ENCODE data around the gene QRICH2.
"Not testable (repeated sequence)": the region's sequence is repeated elsewhere in the genome, so short reads cannot be mapped to it uniquely, and the experiment has no call there.

Gene QRICH2

DNA sequence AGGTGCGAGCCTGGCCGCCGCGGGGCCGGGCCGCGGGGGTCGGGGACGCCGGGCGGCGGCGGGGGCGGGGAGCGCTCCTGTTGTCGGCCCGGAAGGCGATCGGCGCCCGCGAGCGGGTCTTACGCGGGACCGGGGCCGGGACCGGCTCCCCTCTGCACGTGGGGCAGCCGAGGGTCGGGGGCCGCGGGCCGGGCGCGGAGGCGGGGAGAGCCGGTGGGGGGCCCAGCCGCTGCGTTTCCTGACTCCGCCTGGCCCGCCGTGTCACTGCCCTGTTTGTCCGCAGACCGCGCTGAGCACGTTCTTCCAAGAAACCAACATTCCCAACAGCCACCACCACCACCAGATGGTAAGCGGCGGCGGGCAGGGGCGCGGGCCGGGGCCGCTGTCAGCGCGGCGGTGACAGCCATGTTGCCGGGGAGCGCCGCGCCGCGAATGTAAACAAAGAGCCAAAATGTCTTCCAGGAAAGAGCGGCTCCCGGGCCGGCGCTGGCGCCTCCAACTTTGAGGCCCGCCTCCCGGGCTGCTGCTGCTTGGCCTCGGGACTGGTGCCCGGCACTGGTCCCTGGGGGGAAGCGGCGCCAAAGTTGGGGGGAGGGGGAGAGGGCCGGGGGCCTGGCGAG lies 42.3 kb downstream of the QRICH2 start:
- peak; percentile 46 for DNase-seq

DNA sequence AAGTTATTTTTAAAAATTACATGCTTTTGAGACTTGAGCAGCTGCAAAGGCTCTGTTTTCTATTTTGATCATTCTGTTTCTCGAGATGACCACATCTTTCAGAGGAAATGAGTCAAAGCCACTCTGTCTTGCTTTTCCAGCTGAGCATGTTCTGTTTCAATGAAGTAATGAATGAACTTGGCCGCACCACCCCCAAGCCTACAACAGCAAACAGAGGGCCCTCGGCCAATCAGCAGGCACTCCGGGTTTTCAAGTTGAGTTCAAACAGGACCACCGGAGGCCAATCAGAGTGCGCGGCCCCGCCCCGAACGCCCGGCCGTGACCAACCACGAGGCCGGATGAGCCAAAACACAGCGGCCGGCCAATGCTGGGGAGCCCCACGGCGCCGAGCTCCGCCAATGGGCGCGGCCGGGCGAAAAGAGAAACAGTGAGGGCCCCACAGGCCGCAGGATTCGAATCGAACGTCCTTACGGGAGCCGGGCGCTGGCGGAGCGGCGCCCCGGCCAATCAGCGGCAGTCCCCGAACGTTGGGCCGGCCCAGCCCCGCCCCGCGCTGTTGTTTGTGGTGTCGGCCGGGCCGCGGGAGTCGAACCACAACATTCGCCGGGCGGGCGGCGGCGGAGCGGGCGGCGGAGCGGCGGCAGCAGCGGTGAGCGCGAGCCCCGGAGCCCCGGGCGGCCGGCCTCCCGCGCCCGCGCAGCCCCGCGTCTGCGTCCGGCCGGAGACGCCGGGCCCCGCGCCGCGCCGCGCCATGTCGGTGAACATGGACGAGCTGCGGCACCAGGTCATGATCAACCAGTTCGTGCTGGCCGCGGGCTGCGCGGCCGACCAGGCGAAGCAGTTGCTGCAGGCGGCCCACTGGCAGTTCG lies 43.1 kb downstream of the QRICH2 start, which contains the start of gene UBALD2:
Gene UBALD2, plus strand, starts transcription at position 594 of the 869 bp plus-strand sequence. Its CDS starts 158 bp downstream, at position 752.
- DNase-seq: peak; percentile 98

DNA sequence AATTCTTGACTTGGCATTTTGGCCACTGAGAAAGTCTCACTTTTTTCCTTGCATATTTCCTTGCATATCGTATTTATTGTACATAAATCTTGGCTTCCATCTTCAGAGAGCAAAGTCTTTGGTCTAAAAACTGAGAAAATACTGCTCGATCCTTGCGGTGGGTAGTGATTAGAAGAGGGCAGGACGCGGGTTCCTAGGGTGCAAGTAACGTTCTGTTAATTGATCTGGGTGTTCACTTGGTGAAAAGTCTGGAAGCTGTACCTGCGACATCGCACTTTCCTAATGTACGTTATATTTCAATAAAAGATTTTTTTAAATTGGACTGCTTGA lies 43.7 kb downstream of the QRICH2 start:
- DNase-seq: no peak

DNA sequence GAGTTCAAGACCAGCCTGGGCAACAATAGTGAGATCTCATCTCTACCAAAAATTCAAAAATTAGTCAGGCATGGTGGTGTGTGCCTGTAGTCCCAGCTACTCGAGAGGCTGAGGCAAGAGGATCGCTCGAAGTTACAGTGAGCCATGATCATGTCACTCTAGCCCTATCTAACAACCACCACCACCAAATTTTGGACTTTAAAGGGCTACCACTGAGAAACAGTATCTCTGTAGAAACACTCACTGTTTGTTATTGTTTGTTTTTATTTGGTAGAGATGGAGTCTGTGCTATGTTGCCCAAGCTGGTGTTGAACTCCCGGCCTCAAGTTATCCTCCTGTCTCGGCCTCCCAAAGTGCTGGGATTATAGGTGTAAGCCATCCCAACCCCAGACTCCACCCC lies 44.2 kb downstream of the QRICH2 start:
- DNase-seq: no peak

DNA sequence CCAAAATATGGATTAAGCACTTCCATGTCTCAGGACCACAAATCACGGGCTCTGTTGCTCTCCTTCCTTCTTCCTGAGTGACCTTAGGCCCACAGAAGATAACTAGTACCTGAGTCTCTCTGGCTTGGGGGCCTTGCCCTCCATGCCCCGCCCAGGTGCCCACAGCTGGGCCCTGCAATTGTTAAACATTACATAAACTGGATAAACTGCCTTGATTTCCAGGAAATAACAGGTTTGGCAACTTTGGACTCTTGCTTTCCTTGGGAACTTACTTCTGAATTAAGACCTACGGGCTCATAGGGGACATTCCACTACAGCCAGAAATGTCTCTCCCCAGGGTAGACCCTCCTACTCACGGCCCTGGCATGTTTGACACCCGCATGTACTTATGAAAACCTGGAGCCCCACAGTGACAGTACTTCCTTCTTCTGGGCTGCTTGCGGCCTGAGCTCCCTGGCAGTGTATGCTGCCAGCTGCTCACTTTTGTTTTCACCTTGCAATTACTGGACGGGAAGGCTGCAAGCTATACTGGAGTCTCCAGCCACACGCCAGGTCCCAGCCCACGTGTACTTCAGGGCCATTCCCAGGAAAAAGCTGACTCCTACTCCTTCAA lies 45.2 kb downstream of the QRICH2 start:
- DNase-seq: no peak

DNA sequence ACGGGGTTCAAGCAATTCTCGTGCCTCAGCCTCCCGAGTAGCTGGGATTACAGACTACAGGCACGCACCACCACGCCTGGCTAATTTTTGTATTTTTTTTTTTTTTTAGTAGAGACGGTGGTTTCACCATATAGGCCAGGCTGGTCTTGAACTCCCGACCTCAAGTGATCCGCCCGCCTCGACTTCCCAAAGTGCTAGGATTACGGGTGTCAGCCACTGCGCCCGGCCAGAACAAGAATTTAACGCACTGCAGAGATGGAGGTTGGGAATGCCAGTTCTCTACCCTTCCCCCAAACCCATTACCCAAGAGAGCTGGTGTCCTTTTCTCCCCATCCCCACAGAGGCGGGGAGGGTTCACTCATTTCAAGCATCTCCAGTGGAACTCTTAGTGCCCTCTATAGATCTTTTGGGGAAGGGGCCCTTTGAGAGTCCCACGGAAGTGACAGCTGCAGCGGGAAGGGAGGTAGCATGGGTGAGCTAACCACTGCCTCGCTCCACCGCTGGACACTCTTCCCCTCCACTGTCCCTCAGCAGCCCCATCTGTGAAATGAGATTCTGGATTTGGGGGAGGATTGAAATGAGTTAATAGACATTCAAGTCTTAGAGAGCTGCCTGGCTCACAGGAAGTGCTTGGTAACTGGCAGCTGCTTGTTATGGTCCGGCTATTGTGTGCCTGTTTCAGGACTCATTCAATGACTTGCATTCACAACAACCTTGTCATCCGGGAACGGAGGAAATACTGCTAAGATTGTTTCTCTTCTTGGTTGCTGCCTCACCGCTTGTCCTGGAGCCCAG lies 46.5 kb downstream of the QRICH2 start:
- DNase-seq: no peak

DNA sequence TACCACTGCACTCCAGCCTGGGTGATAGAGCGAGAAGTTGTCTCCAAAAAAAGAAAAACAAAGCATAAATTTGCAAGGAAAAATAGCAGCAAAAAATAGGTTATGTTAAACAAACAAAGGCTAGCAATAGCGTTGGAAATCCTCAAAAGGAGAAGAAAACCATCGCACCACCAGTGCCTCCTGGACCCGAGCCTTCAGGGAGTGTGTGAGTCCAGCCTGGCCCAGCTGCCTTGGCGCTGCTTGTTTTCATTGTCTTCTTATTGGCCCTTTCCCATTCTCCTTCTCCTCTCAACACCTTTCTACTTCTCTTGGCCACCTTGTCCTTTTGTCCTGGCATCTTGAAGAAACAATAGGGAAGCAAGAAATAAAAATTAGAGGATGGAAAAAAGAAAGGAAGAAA lies 47.4 kb downstream of the QRICH2 start:
- DNase-seq: no peak

DNA sequence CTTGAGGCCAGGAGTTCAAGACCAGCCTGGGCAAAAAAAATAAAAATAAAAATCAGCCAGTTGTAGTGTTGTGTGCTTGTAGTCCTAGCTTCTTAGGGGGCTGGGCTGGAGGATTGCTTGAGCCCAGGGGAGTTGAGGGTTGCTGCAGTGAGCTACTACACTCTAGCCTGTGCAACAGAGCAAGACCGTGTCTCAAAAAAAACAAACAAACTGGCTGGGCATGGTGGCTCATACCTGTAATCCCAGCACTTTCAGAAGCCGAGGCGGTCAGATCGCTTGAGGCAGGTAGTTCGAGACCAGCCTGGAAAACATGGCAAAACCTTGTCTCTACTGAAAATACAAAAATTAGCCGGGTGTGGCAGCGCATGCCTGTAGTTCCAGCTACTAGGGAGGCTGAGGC lies 47.9 kb downstream of the QRICH2 start:
- no peak for DNase-seq

DNA sequence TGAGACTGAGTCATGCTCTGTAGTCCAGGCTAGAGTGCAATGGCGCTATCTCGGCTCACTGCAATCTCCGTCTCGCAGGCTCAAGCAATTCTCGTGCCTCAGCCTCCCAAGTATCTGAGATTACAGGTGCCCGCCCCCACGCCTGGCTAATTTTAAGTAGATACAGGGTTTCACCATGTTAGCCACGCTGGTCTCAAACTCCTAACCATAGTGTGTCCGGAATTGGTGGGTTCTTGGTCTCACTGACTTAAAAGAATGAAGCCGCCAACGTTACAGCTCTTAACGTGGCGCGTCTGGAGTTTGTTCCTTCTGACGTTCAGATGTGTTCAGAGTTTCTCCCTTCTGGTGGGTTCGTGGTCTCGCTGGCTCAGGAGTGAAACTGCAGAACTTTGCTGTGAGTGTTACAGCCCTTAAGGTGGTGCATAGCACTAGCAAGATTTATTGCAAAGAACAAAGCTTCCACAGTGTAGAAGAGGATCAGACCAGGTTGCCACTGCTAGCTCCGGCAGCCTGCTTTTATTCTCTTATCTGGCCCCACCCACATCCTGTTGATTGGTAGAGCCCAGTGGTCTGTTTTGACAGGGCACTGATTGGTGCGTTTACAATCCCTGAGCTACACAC lies 51.5 kb downstream of the QRICH2 start:
- DNase-seq: not testable (repeated sequence)

DNA sequence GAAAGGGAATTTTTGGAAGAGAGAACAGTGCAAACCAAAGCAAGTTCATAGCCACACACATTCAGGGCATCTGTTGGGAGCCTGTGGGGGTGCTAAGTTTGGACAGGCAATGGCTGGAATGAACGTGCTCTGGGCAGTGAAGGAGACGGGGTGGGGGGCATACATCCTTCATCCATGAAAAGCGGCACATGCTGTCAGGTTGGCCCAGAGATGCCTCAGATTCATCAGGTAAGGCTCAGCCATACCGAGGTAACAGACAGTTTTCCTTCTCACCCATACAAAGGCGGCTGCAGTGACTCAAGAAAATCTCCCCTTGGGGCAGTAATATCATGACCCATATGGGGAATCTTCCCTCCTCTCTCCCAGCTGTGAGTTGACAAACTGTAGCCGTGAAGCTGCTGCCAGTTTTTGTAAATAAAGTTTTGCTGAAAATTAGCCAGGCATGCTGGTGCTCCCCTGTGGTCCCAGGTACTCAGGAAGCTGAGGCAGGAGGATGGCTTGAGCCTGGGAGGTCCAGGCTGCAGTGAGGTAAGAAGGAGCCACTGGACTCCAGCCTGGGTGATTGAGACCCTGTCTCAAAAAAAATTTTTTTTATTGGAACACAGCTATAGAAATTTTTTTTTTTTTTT lies 52.2 kb downstream of the QRICH2 start:
- no peak for DNase-seq

DNA sequence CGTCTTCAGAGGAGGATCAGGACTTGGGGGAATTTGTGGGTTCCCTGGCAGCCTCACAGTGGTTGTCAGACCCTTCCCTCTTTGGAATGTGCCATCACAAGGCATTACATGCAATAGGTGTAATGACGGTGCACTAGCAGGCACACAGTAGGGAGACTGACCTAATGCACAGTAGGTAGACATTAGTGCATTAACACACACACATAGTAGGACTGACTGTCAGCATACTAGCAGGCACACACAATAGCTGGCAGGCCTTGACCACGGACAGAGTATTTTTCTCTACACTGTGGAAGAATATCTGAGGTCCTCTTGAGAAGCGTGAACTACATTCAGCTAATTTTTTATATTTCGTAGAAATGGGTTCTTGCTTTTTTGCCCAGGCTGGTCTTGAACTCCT lies 53.8 kb downstream of the QRICH2 start:
- no peak for DNase-seq

DNA sequence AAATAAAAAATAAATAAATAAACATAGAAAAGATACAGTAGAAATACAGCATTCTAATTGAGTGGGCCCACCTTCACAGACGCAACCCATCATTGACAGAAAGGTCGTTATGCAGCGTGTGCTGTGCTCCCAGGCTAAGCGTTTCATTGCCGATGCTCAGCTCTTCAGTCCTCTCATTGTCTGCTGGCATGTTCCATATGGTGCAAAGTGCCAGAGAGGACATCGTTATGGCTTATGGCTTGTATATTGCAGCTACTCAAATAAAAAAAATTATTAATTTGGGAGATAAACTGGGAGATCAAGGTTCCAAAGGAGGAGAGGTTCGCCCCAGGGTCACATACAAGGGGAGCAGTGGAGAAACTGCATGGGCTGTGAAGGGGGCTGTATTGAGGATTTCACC lies 54.2 kb downstream of the QRICH2 start:
- no peak for DNase-seq

DNA sequence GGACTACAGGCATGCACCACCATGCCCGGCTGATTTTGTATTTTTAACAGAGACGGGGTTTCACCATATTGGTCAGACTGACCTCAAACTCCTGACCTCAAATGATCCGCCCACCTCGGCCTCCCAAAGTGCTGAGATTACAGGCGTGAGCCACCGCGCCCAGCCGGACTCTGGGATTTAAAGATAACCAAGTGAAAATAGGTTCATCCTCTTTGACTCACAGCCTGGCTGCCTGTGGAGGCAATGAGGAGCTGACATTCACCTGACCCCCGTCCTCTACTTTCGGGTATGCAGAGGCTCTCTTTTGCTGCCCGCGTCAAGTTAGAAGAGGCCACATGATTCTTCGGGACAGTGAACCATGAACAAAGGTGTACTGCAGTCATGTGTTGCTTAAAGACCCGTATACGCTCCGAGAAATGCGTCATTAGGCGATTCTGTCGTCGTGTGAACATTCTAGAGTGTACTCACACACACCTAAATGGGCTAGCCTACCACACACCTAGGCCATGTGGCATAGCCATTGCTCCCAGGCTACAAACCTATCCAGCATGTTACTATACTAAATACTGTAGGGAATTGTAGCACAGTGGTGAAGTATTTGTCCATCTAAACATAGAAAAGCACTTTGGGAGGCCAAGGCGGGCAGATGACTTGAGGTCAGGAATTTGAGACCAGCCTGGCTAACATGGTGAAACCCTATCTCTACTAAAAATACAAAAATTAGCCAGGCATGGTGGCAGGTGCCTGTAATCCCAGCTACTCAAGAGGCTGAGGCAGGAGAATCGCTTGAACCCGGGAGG lies 54.9 kb downstream of the QRICH2 start:
- not testable (repeated sequence) for DNase-seq

DNA sequence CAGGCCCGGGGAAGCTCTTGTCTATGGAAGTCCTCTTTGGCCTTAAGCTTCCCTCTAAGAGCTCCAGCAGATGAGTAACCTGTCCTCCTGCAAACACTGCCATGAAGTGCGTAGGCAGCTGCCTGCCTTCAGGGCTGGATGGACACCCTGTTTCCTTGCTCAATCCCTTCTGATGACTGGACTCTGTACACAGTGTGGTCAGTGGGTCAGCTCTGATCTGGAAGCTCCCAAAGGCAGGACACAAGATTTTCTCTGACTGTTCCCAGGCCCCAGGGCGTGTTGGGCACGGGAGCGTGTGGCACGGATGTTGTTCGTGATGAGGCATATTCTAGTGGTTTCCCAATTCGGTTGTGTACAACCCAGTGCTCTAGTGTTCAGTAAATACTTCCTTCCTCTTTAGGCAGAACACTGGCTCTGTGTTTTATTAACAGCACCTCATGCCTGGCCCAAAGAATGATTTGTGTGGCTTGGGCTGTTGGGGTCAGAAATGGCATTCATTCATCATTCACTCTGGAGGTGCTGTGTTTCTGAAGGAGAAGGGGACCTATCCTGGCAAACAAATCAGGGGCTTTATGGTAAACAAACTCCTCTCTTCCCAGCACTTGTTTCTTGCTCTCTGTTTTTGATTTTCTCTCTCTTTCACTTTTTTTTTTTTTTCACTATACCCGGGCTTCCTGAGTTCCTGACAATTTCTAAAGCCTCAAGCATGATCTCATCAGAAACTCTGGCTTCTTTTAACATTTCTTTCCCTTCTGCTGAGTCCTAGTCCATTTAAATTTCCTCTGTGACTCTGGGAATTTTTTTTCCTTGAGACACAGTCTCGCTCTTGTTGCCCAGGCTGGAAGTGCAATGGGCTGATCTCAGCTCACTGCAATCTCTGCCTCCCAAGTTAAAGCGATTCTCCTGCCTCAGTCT lies 55.8 kb downstream of the QRICH2 start:
- DNase-seq: no peak

DNA sequence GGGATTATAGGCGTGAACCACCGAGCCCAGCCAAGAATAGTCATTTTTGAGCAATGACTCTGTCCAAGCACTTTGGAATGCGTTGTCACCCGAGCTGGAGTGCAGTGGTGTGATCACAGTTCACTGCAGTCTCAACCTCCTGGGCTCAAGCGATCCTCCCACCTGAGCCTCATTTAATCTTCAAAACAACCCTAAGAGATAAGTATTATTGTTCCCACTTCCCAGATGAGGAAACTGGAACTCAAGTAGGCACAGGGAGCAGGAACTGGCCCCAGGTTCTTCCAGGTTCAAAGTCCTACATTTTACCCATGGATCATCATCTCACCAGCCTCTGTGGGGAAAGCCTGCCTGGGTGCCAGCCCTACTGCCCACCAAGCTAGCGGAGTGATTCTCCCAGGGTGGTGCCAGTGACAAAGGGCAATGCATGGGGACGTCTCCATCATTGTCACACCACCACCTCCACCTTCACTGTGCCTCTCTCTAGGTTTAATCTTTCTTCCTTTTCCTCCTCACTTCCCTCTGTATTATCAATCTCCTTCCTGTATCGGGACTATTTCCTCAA lies 56.5 kb downstream of the QRICH2 start:
- DNase-seq: no peak

DNA sequence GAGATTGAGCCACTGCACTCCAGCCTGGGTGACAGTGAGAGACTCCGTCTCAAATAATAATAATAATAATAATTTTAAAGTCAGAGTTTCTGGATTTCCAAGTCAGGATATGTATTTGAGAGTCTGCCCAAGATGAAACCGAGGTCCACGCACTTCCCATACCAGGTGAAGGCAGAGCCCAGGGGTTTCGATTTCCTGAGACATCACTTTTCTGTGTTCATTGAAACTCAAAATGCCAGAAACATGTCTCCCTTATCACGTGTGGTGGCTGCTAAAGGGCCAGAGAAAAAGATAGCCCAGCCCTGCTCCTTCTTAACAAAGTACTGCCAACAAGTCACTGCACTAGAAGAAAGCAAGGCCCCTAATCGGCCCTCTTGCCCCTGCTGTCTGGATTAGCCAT lies 57.9 kb downstream of the QRICH2 start:
- DNase-seq: no peak

DNA sequence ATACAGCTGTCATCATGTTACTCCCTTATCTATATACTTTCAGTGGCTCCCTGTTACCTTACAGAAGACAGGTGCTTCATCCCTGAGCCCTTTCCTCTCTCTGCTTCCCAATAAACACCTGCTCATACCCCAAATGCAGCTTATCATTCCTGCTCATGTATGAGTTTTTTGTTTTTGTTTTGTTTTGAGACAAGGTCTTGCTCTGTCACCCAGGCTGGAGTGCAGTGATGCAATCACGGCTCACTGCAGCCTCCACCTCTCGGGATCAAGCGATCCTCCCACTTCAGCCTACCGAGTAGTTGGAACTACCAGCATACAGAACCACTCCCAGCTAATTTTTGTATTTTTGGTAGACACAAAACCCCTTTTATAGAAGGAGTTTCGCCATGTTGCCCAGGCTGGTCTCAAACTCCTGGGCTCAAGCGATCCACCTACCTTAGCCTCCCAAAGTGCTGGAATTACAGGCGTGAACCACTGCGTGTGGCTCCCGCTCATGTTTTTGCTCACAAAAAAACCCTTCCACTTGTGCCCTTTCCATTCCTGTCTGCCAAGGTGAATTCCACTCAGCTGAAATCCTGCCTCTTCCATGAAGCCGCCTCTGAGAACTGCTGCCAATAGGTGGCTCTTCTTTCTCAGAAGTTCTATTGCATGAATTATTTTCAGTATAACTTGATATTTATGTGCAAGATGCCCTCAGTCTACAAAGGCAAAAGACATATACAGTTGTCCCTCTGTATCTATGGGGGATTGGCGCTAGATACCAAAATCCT lies 59.9 kb downstream of the QRICH2 start:
- no peak for DNase-seq

DNA sequence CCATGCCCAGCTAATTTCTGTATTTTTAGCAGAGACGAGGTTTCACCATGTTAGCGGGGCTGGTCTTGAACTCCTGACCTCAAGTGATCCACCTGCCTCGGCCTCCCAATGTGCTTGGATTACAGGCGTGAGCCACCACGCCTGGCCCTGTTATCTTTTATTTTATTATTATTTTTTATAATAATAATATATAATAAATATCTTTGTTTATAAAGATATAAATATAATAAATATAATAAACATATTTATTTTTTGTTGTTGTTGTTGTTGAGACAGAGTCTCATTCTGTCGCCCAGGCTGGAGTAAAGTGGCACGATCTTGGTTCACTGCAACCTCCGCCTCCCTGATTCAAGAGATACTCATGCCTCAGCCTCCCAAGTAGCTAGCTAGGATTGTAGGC lies 60.8 kb downstream of the QRICH2 start:
- no peak for DNase-seq
